Endothelial cell of umbilical vein (primary cell): ENCODE results near the gene CACNA1E. TPM values are rescaled to one million over a fixed set of nuclear protein-coding genes. Genes with fewer than 3 reads are reported as not detected.

Experiments
- BruUV-seq: library from RNA; stranded (reverse); fragments of 400-500 nt; replicated peaks from 2 replicates; lab custom pipeline; 2021; lab: Mats Ljungman, UMichigan
- CTCF ChIA-PET: fragments of 300-600, 350-600 bp; sonication (Branson Sonifier 250); formaldehyde crosslinking; loops from one replicate; lab custom pipeline; 2021; ENCODE audit warnings: antibody characterized with exemption, inconsistent platforms; lab: Charles Lee
- POLR2A ChIA-PET: fragments of 300-600, 350-600 bp; sonication (Branson Sonifier 250); formaldehyde crosslinking; loops from one replicate; lab custom pipeline; 2021; ENCODE audit warnings: antibody characterized with exemption, inconsistent platforms; lab: Charles Lee
- DNase-seq: peaks from one replicate; pipeline ENCODE4 v3.0.0-alpha.2; 2011; ENCODE audit warnings: low read depth, low spot score
- FAIRE-seq: peaks from 2 replicates; lab custom pipeline; 2011; peaks lifted over from hg19 to GRCh38; lab: Jason Lieb, UNC
- H2AFZ ChIP-seq: 2 replicates; pipeline ENCODE4 v1.6.0; 2012; ENCODE audit warnings: low read depth, low read length, control low read depth, inconsistent platforms
- H3K27ac ChIP-seq: 2 replicates; pipeline ENCODE4 v1.5.1; 2011; ENCODE audit warnings: low read depth, mild to moderate bottlenecking, control low read depth, low read length, moderate library complexity; ENCODE audit not compliant: insufficient read depth
- H3K27me3 ChIP-seq, 2 experiments: 2 replicates each; pipeline versions ENCODE4 v1.6.0 to v1.6.1; 2011; ENCODE audit warnings: low read length in 2 of 2, mixed read lengths in 1 of 2; ENCODE audit not compliant: control insufficient read depth in 2 of 2, insufficient read depth in 2 of 2
- H3K36me3 ChIP-seq, 2 experiments: 2 replicates in 1 of 2; 3 replicates in 1 of 2; pipeline ENCODE4 v1.5.1; 2011; ENCODE audit warnings: low read length in 2 of 2, mild to moderate bottlenecking in 1 of 2, moderate library complexity in 1 of 2; ENCODE audit not compliant: control insufficient read depth in 2 of 2, insufficient read depth in 2 of 2; ENCODE audit errors: extremely low read depth in 1 of 2
- H3K4me1 ChIP-seq: 3 replicates; pipeline ENCODE4 v1.5.1; 2011; ENCODE audit warnings: mild to moderate bottlenecking, low read length; ENCODE audit not compliant: control insufficient read depth, insufficient read depth; ENCODE audit errors: extremely low read depth
- H3K4me2 ChIP-seq: 2 replicates; pipeline ENCODE4 v1.6.1; 2011; ENCODE audit warnings: low read length, control low read depth, mixed read lengths; ENCODE audit not compliant: insufficient read depth
- H3K4me3 ChIP-seq, 3 experiments: fragments of 200-600 bp in 1 of 3; sonication (generic), shearing (Covaris generic) in 1 of 3; replicated peaks in 1 of 3; 2 replicates each; pipeline ENCODE4 v1.5.1; 2011 to 2016; ENCODE audit warnings: control low read depth in 3 of 3, low read length in 3 of 3, mild to moderate bottlenecking in 2 of 3, inconsistent platforms in 1 of 3, low read depth in 1 of 3, moderate library complexity in 1 of 3; ENCODE audit not compliant: insufficient read depth in 1 of 3
- H3K79me2 ChIP-seq: 2 replicates; pipeline ENCODE4 v1.6.0; 2012; ENCODE audit warnings: low read length, inconsistent platforms; ENCODE audit not compliant: control insufficient read depth, insufficient read depth
- H3K9ac ChIP-seq: replicated peaks from 2 replicates; pipeline ENCODE3; 2011; ENCODE audit warnings: low read length, control low read depth; ENCODE audit not compliant: insufficient read depth; ENCODE audit errors: extremely low read depth
- H3K9me1 ChIP-seq: replicated peaks from 3 replicates; pipeline ENCODE4 v1.6.0; 2011; ENCODE audit warnings: mild to moderate bottlenecking, low read length; ENCODE audit not compliant: control insufficient read depth, insufficient read depth; ENCODE audit errors: extremely low read depth
- H3K9me3 ChIP-seq: replicated peaks from 2 replicates; pipeline ENCODE4 v1.5.1; 2012; ENCODE audit warnings: low read length, inconsistent platforms; ENCODE audit not compliant: control insufficient read depth, insufficient read depth
- H4K20me1 ChIP-seq: replicated peaks from 2 replicates; pipeline ENCODE3; 2011; ENCODE audit warnings: mild to moderate bottlenecking, low read length; ENCODE audit not compliant: control insufficient read depth, insufficient read depth; ENCODE audit errors: extremely low read depth
- CTCF ChIP-seq, 2 donors: IDR thresholded peaks; 1 replicate in 1 of 2; 2 replicates in 1 of 2; pipeline ENCODE4 v1.5.1; 2011; ENCODE audit warnings: low read length in 2 of 2, mild to moderate bottlenecking in 2 of 2, moderate library complexity in 2 of 2, control low read depth in 1 of 2, inconsistent platforms in 1 of 2, low read depth in 1 of 2; ENCODE audit not compliant: insufficient read depth in 1 of 2; ENCODE audit errors: extremely low read depth in 1 of 2
- EZH2 ChIP-seq: IDR thresholded peaks from 2 replicates; pipeline ENCODE4 v1.6.1; 2012; ENCODE audit warnings: borderline replicate concordance, low read depth, mild to moderate bottlenecking, moderate library complexity, low read length, inconsistent platforms; ENCODE audit not compliant: severe bottlenecking
- GATA2 ChIP-seq: IDR thresholded peaks from 2 replicates; pipeline ENCODE4 v1.7.0; 2011; ENCODE audit warnings: low read depth, mild to moderate bottlenecking, moderate library complexity, mixed read lengths, low read length; ENCODE audit not compliant: insufficient read length, insufficient read depth
- JUN ChIP-seq: IDR thresholded peaks from 2 replicates; pipeline ENCODE4 v1.6.1; 2011; ENCODE audit warnings: borderline replicate concordance, low read depth; ENCODE audit not compliant: insufficient read length, insufficient read depth
- POLR2AphosphoS5 ChIP-seq: IDR thresholded peaks from 2 replicates; pipeline ENCODE4 v1.6.1; 2012; ENCODE audit warnings: low read depth, mild to moderate bottlenecking, control low read depth, low read length, moderate library complexity; ENCODE audit not compliant: insufficient read depth
- dilution Hi-C: fragments of 300-500 bp; cut with MboI; formaldehyde crosslinking; loops from one replicate; pipeline ENCODE4 v1.15.0; 2019; ENCODE audit warnings: low sequenced_read_pairs; ENCODE audit not compliant: extremely low pct_ligation_motif_present
- intact Hi-C: fragments of 100-400 bp; cut with micrococcal nuclease; formaldehyde crosslinking; loops from one replicate; pipeline ENCODE4 v1.10.0; 2022
- polyA plus RNA-seq, 4 experiments: library from polyadenylated mRNA; depleted of rRNA in 3 of 4; stranded (reverse) in 3 of 4; unstranded in 1 of 4; fragments of >200 nt; gene quantifications; 2 replicates each; pipeline versions ENCODE4 v1.2.1 to v1.2.3, GENCODE V29; 2011 to 2012; ENCODE audit warnings: missing spikeins in 1 of 4
- total RNA-seq: library from RNA; stranded (reverse); gene quantifications from 2 replicates; pipeline ENCODE4 v1.2.3, GENCODE V29; 2021

CACNA1E gene
- total and polyA plus RNA-seq, 2 donors (not counting 3 experiments of a cell fraction or from before 2014, with no cell fraction given) = not detected

- Histone ChIP-seq H2AFZ (no peak overlapping the region), H3K36me3 (no peaks in the 10 kb centered on the region), H4K20me1 (no peaks in the 10 kb centered on the region), H3K79me2 (no peaks in the 10 kb centered on the region), H3K9me3 (no peaks in the 10 kb centered on the region), H3K9me1 (no peaks in the 10 kb centered on the region), H3K9ac (no peak overlapping the region), H3K27me3 (no peaks in the 10 kb centered on the region), H3K4me1 (no peaks in the 10 kb centered on the region), H3K4me2 (no peak overlapping the region), H3K27ac (no peak overlapping the region), H3K4me3 (no peak overlapping the region)
- intact Hi-C loops (no loop called here), dilution Hi-C loops (no loop called here)
- no TSS peak for BruUV-seq
- ChIA-PET CTCF (no interaction called here), POLR2A (no interaction called here)
- FAIRE-seq (no peak), DNase-seq (no peak)
- TF ChIP-seq EZH2 (no peak), JUN (no peak), POLR2AphosphoS5 (no peak)
Measured at GRCh38 chr1:181551754-181552153, 68.4 kb downstream of the CACNA1E start.

GRCh38 chr1:181554465-181554864, 71.1 kb downstream of the CACNA1E start:
- TF ChIP-seq EZH2 (no peak), POLR2AphosphoS5 (no peak), CTCF (IDR thresholded peaks at IDR 0.05; ENCODE audit: extremely low read depth in 1 of 2, insufficient read depth in 1 of 2, low read depth in 1 of 2, low read length in 2 of 2) (no peak), GATA2 (no peak), JUN (no peak)
- POLR2A ChIA-PET = no interaction called here
- no peaks in the 10 kb centered on the region for H3K4me1 ChIP-seq
- intact Hi-C loops = no loop called here
- H2AFZ ChIP-seq = no peak overlapping the region
- FAIRE-seq = no peak
- no peaks in the 10 kb centered on the region for H3K9me3 ChIP-seq
- H3K79me2 ChIP-seq = no peaks in the 10 kb centered on the region
- H3K4me2 ChIP-seq = no peak overlapping the region
- no peaks in the 10 kb centered on the region for H3K36me3 ChIP-seq
- no peak overlapping the region for H3K4me3 ChIP-seq
- no peak overlapping the region for H3K27ac ChIP-seq
- CTCF ChIA-PET = no interaction called here
- no peaks in the 10 kb centered on the region for H3K9me1 ChIP-seq
- BruUV-seq = no TSS peak
- no peaks in the 10 kb centered on the region for H4K20me1 ChIP-seq
- dilution Hi-C loops = no loop called here
- H3K27me3 ChIP-seq = no peaks in the 10 kb centered on the region
- H3K9ac ChIP-seq = no peak overlapping the region
- DNase-seq = no peak
